GM19351 (cell line): ENCODE measurements around the gene PTPRN2.

Source experiments
- ATAC-seq: cut with Tn5 transposase; IDR thresholded peaks from one replicate; pipeline ENCODE4 v1.9.1; 2021; ENCODE audit warnings: mild to moderate bottlenecking, moderate library complexity; ENCODE audit not compliant: unreplicated experiment

Gene PTPRN2

GRCh38 chr7:157662110-157662791 is 925.4 kb downstream of the PTPRN2 start:
- ATAC-seq = no peak

- no peak for ATAC-seq
Observed at GRCh38 chr7:157661611-157661975, 926.0 kb downstream of the PTPRN2 start.

GRCh38 chr7:157660971-157661610 is 926.5 kb downstream of the PTPRN2 start:
- no peak for ATAC-seq

GRCh38 chr7:157658851-157659412 is 928.7 kb downstream of the PTPRN2 start:
- ATAC-seq = no peak

- no peak for ATAC-seq
Observed at GRCh38 chr7:157657741-157658740, 929.6 kb downstream of the PTPRN2 start.

GRCh38 chr7:157656195-157656769 is 931.3 kb downstream of the PTPRN2 start:
- ATAC-seq = no peak

- no peak for ATAC-seq
Observed at GRCh38 chr7:157654350-157654749, 933.3 kb downstream of the PTPRN2 start.

- ATAC-seq = no peak
Observed at GRCh38 chr7:157653827-157654207, 933.8 kb downstream of the PTPRN2 start.

- ATAC-seq = no peak
Observed at GRCh38 chr7:157652954-157653826, 934.4 kb downstream of the PTPRN2 start.

- no peak for ATAC-seq
Observed at GRCh38 chr7:157652161-157652953, 935.3 kb downstream of the PTPRN2 start.

GRCh38 chr7:157651366-157652160 is 936.1 kb downstream of the PTPRN2 start:
- no peak for ATAC-seq

- no peak for ATAC-seq
Observed at GRCh38 chr7:157650801-157651200, 936.8 kb downstream of the PTPRN2 start.

- no peak for ATAC-seq
Observed at GRCh38 chr7:157650131-157650631, 937.4 kb downstream of the PTPRN2 start.

GRCh38 chr7:157646551-157646950 is 941.1 kb downstream of the PTPRN2 start:
- no peak for ATAC-seq

- no peak for ATAC-seq
Observed at GRCh38 chr7:157645539-157645938, 942.1 kb downstream of the PTPRN2 start.

- no peak for ATAC-seq
Observed at GRCh38 chr7:157644946-157645345, 942.7 kb downstream of the PTPRN2 start.

GRCh38 chr7:157643525-157643970 is 944.1 kb downstream of the PTPRN2 start:
- ATAC-seq = no peak

- ATAC-seq = no peak
Observed at GRCh38 chr7:157641866-157642265, 945.8 kb downstream of the PTPRN2 start.
